ENCODE results near the gene PPM1H.

DNA sequence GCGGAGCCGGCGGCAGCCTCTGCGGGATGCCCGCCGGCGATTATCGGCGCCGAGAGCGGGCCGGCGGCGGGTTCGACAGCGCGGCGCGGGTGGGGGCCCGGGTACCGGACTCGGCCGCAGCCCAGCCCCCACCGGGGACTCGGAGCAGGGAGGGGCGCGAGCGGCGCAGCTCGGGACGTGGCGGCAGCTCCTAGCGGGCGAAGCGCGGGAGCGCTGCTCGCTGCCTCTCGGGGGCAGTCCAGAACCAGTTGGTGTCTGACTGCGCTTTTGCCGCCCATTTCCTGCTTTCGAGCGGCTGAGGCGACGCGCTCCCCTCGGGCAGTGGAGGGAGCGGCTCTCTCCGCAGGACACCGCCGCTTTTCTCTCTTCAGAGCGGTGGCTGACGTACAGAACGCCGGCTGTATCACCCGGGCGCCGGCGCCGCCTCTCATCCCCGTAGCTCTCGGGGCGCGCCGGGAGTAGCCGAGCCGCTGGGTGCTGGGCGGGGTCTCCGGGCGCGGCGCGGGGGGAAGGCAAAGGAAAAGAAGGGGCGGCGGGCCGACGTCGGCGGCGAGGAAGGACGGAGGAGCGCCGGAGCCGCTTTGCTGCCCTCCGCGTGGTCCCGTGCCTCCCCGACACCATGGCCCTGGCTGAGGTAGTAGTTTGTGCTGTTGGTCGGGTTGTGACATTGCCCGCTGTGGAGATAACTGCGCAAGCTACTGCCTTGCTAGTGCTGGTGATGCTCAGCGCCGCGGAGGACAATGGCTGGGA is 331.7 kb downstream of the PPM1H start:
- TF ChIP-seq, protein P1, sequence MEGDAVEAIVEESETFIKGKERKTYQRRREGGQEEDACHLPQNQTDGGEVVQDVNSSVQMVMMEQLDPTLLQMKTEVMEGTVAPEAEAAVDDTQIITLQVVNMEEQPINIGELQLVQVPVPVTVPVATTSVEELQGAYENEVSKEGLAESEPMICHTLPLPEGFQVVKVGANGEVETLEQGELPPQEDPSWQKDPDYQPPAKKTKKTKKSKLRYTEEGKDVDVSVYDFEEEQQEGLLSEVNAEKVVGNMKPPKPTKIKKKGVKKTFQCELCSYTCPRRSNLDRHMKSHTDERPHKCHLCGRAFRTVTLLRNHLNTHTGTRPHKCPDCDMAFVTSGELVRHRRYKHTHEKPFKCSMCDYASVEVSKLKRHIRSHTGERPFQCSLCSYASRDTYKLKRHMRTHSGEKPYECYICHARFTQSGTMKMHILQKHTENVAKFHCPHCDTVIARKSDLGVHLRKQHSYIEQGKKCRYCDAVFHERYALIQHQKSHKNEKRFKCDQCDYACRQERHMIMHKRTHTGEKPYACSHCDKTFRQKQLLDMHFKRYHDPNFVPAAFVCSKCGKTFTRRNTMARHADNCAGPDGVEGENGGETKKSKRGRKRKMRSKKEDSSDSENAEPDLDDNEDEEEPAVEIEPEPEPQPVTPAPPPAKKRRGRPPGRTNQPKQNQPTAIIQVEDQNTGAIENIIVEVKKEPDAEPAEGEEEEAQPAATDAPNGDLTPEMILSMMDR (IDR thresholded peaks at IDR 0.05), result peak; percentile 27 to 78 (median 54)
- peak in 1 of 2 donors; percentile 50 for TF ChIP-seq POLR2A (IDR thresholded peaks at IDR 0.05)

All from heart left ventricle (tissue), 13 donors.